ENCODE results near the gene PRXL2C. TPM values are rescaled to one million over a fixed set of nuclear protein-coding genes. Genes with fewer than 3 reads are reported as not detected.

Gene PRXL2C
- total and polyA plus RNA-seq, 2 of the 13 experiments (the other 11 are each of a cell fraction or from before 2014, with no cell fraction given), result 11.0 to 13.2 TPM

DNA sequence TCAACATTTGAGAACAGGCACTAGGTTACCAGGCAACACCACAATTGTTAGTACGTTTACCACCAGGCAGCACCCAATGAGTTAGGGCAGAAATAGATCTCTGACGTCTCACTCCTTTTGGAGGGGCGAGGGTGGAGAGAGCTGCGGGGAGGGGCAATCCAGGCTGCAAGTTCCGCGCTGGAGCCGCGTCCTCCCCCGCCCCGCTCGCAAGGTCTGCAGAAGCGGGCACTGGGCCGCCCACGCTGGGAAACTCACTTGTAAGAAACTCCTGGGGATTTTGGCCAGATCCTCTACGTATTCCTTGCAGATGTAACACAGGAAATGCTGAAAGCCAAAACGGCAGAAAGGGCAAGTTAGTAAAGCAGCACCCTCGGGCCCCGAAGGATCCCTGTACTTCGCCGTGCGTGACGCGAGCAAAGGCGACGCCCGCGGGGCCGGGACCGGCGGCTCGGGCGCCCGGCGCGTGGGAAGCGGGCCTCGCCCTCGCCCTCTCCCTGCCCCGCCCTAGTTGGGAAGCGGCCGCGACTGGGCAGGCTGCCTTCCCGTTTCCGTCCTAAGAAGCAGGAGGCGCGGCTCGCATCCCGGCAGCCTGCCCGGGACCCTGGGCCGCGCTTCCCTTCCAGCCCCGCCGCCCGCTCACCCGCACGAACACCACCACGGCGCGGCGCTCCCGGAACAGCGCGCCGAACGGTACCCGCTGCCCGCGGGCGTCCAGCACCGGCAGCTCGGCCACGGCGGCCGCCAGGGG, 493 bp downstream of the PRXL2C start (continued):
- TF ChIP-seq, protein P1, sequence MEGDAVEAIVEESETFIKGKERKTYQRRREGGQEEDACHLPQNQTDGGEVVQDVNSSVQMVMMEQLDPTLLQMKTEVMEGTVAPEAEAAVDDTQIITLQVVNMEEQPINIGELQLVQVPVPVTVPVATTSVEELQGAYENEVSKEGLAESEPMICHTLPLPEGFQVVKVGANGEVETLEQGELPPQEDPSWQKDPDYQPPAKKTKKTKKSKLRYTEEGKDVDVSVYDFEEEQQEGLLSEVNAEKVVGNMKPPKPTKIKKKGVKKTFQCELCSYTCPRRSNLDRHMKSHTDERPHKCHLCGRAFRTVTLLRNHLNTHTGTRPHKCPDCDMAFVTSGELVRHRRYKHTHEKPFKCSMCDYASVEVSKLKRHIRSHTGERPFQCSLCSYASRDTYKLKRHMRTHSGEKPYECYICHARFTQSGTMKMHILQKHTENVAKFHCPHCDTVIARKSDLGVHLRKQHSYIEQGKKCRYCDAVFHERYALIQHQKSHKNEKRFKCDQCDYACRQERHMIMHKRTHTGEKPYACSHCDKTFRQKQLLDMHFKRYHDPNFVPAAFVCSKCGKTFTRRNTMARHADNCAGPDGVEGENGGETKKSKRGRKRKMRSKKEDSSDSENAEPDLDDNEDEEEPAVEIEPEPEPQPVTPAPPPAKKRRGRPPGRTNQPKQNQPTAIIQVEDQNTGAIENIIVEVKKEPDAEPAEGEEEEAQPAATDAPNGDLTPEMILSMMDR (CRISPR knock-in tag; IDR thresholded peaks at IDR 0.05), result peak; percentile 40
- 0 out of 2 replicates have a peak, but pooled peaks have one; percentile 46 for TF ChIP-seq CCDC6 (CRISPR knock-in tag; IDR thresholded peaks at IDR 0.05)
- TF ChIP-seq, protein P2, sequence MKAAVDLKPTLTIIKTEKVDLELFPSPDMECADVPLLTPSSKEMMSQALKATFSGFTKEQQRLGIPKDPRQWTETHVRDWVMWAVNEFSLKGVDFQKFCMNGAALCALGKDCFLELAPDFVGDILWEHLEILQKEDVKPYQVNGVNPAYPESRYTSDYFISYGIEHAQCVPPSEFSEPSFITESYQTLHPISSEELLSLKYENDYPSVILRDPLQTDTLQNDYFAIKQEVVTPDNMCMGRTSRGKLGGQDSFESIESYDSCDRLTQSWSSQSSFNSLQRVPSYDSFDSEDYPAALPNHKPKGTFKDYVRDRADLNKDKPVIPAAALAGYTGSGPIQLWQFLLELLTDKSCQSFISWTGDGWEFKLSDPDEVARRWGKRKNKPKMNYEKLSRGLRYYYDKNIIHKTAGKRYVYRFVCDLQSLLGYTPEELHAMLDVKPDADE (CRISPR knock-in tag; IDR thresholded peaks at IDR 0.05), result no peak
- no peak for TF ChIP-seq HNRNPK (IDR thresholded peaks at IDR 0.05; ENCODE audit: low read depth, low read length, poor library complexity, severe bottlenecking)
- TF ChIP-seq ZNF326 (CRISPR knock-in tag; IDR thresholded peaks at IDR 0.05; ENCODE audit: borderline replicate concordance), result no peak
- TF ChIP-seq ETV5 (CRISPR knock-in tag; IDR thresholded peaks at IDR 0.05; ENCODE audit: borderline replicate concordance), result 0 out of 2 replicates have a peak, but pooled peaks have one; percentile 10
- no peak for TF ChIP-seq BRCA1 (CRISPR knock-in tag; IDR thresholded peaks at IDR 0.05)
- 0 out of 2 replicates have a peak, but pooled peaks have one; percentile 30 for TF ChIP-seq TOPORS (CRISPR knock-in tag; IDR thresholded peaks at IDR 0.05)
- no peak for TF ChIP-seq BRD4 (CRISPR knock-in tag; IDR thresholded peaks at IDR 0.05)
- peak; percentile 33; the same call in 1 of the 2 replicates for TF ChIP-seq RFX1 (IDR thresholded peaks at IDR 0.05)
- TF ChIP-seq ZXDC (CRISPR knock-in tag; IDR thresholded peaks at IDR 0.05), result no peak
- no peak for TF ChIP-seq ZNF24 (IDR thresholded peaks at IDR 0.05)
- TF ChIP-seq, protein P3, sequence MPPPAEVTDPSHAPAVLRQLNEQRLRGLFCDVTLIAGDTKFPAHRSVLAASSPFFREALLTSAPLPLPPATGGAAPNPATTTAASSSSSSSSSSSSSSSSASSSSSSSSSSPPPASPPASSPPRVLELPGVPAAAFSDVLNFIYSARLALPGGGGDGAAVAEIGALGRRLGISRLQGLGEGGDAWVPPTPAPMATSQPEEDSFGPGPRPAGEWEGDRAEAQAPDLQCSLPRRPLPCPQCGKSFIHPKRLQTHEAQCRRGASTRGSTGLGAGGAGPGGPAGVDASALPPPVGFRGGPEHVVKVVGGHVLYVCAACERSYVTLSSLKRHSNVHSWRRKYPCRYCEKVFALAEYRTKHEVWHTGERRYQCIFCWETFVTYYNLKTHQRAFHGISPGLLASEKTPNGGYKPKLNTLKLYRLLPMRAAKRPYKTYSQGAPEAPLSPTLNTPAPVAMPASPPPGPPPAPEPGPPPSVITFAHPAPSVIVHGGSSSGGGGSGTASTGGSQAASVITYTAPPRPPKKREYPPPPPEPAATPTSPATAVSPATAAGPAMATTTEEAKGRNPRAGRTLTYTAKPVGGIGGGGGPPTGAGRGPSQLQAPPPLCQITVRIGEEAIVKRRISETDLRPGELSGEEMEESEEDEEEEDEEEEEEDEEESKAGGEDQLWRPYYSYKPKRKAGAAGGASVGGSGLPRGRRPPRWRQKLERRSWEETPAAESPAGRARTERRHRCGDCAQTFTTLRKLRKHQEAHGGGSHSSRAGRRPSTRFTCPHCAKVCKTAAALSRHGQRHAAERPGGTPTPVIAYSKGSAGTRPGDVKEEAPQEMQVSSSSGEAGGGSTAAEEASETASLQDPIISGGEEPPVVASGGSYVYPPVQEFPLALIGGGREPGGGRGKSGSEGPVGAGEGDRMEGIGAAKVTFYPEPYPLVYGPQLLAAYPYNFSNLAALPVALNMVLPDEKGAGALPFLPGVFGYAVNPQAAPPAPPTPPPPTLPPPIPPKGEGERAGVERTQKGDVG (CRISPR knock-in tag; IDR thresholded peaks at IDR 0.05; ENCODE audit: borderline replicate concordance), result no peak
- peak; percentile 38; the same call in 1 of the 2 replicates for TF ChIP-seq ZNF790 (CRISPR knock-in tag; IDR thresholded peaks at IDR 0.05; ENCODE audit: borderline replicate concordance)
- TF ChIP-seq KDM2A (CRISPR knock-in tag; IDR thresholded peaks at IDR 0.05; ENCODE audit: borderline replicate concordance, low read depth), result peak; percentile 35; the same call in 1 of the 2 replicates
- TF ChIP-seq CHCHD3 (CRISPR knock-in tag; IDR thresholded peaks at IDR 0.05), result 0 out of 2 replicates have a peak, but pooled peaks have one; percentile 41
